Skeletal muscle cell (primary cell): Measurements from ENCODE around the gene ARPP19.
A peak's percentile ranks its signal among the peaks of the same experiment; 100 is the strongest.
"Not testable (repeated sequence)": the region's sequence is repeated elsewhere in the genome, so short reads cannot be mapped to it uniquely, and the experiment has no call there.

ENCODE experiments used
- DNase-seq: peaks from one replicate; pipeline ENCODE4 v3.0.0-alpha.2; 2010; ENCODE audit warnings: low read depth
- H3K4me3 ChIP-seq: 2 replicates; pipeline ENCODE4 v1.5.1; 2011; ENCODE audit warnings: low read depth, mild to moderate bottlenecking, control low read depth, low read length, moderate library complexity

Gene ARPP19

DNA sequence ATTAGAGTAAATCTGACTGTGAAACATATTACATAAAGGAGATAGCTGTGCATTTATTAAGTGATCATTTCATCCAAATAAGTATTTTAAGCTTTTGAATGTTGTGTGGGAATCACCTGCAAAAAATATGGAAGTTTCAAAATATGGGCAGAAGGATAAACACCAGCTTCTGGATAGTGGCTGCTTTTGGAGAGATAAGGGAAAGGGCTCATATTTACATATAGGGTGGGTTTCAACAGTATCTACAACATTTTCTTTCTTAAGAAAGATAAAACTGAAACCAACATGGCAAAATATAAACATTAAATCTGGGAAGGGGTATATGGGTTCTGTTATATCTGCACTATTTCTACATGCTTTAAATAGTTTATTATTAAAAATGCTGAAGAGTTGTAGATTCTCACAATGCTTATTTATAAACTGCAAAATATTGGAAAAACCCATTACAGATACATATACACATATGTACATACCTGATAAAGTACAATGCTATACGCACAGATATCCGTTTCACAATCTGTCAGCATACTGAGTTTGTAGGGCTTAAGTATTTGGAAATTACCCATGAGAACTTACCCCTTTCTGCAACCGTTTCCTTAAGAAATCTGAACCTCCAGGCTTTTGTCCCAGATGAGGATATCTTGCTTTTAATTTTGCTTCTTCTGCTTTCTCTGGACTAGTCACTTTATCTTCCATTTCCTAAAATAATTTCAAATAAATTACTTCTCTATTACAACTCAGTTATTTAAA is 12.1 kb downstream of the ARPP19 start:
- no peak overlapping the region for H3K4me3 ChIP-seq
- DNase-seq = no peak

DNA sequence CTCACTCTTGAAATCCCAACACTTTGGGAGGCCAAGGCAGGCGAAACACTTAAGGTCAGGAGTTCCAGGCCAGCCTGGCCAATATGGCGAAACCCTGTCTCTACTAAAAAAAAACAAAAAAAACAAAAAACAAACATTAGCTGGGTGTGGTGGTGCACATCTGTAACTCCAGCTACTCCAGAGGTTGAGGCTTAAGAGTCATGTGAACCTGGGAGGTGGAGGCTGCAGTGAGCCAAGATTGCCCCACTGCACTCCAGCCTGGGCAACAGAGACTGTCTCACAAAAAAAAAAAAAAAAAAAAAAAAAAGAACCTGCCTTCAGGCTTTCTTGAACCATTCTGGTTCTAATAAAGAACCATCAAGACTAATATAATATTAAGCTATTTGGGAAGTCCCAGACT is 16.5 kb downstream of the ARPP19 start:
- no peak overlapping the region for H3K4me3 ChIP-seq
- DNase-seq = no peak

DNA sequence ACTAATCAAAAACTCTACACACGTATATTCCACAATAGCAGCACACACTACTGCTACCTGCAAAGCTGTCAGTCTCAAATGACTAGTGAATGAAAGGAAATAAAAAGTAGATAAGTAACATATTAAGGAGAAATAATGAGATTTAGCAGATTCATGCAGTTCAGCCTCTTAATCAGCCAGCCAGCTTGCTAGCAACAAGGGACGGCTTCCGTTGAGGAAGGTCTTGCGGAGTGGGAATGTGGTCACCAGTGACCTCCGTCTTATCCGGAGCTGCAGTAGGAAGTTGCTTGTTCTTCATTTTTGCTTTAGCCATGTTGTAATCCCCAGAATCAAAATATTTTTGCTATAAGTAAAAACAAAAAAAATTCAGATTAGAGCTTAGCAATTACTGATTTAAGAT is 17.1 kb downstream of the ARPP19 start:
- no peak overlapping the region for H3K4me3 ChIP-seq
- DNase-seq = no peak

DNA sequence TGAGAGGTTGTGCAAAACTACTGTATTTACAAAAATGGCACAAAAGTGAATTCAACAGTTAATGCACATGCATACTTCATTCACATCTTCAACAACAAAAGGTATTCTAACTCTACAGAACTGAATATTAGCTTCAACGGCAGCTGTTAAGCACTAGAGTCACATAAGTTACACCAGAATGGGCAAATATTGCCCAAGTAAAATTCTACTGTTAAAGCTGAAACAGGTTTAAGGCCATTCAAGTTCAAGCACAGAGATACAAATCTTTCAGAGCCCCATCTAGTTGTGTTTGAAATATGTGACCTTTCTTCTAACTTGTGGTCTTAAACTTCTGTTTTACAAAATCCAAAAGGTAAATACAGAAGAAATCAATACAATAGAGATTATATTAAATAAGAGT is 17.6 kb downstream of the ARPP19 start:
- H3K4me3 ChIP-seq, DNase-seq: not testable (repeated sequence)

DNA sequence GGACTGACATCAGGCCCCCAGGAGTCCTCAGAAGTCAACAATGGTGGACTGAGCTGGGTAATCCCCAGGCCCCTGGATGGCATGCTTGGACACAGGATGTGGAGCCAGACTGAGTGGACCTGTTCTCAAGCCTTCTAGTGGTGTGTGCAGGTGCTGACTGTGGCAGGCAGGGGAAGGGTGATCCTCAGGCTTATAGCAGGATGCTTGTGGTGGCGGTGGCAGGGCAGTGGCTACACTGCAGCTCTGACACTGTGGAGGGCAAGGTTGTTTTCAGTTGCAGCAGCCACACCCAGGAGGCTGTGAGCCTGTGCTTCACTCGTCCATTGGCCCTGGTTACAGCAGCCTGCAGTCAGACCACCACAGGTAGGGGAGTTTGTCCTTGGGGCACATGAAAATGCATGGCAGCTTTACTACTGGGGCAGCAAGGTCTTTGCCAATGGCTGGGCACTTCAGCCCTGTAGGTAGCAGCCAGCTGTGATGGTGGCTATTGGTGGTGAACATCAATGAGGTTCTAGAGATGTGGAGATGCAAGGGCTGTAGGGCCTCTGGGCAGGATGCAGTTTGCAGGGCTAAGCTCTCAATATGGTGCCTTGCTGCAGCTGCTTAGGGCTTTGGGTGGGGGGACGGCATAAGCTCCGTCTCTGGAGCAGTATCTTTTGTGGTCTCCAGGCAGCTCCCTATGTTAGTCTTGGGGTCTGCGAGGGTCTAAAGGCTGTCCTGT is 22.6 kb downstream of the ARPP19 start:
- no peak overlapping the region for H3K4me3 ChIP-seq
- no peak for DNase-seq

DNA sequence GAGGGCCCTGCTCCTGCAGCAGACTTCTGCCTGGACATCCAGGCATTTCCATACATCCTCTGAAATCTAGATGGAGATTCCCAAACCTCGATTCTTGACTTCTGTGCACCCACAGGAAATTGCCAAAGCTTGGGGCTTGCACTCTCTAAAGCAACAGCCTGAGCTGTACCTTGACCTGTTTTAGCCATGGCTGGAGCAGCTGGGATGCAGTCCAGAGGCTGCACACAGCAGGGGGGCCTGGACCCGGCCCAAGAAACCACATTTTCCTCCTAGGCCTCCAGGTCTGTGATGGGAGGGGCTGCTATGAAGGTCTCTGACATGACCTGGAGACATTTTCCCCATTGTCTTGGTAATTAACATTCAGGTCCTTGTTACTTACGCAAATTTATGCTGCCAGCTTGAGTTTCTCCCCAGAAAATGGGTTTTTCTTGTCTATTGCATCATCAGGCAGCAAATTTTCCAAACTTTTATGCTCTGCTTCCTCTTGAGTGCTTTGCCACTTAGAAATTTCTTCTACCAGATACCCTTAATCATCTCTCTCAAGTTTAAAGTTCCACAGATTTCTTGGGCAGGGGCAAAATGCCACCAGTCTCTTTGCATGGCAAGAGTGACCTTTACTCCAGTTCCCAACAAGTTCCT is 28.3 kb downstream of the ARPP19 start:
- DNase-seq = no peak
- no peak overlapping the region for H3K4me3 ChIP-seq

DNA sequence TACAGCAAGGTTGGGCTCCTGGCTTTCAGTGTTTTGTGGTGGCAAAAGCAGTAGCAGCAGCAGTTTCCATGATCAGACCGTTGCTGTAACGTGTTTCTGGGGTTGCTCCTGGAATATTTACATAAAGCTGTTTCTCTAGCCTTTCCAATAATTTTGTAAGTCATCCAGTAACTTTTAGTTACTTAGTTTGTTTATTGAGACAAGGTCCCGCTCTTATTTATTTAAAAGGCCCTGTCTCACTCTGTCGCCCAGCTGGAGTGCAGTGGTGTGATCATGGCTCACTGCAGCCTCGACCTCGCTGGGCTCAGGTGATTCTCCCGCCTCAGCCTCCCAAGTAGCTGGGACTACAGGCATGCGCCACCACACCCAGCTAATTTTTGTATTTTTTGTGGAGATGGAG is 31.4 kb downstream of the ARPP19 start:
- no peak overlapping the region for H3K4me3 ChIP-seq
- no peak for DNase-seq

DNA sequence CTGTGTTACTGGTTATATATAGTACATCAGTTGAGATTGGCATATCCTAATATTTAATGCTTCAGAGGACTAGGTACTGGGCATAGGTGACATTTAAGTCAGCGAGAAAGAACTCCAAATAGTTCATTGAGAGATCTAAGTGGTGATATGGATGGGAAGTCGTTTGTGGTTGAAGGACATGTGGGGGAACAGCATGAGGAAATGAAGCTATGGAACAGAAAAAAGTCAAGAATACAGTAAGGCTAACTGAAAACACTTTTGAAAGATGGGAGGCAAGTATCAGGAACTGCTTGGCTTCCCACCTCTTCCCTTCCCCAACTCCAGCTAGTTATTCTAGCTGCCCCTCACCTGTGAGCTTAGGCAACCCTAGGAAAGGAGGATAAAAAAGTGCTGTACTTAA is 36.4 kb downstream of the ARPP19 start:
- H3K4me3 ChIP-seq = no peak overlapping the region
- no peak for DNase-seq

DNA sequence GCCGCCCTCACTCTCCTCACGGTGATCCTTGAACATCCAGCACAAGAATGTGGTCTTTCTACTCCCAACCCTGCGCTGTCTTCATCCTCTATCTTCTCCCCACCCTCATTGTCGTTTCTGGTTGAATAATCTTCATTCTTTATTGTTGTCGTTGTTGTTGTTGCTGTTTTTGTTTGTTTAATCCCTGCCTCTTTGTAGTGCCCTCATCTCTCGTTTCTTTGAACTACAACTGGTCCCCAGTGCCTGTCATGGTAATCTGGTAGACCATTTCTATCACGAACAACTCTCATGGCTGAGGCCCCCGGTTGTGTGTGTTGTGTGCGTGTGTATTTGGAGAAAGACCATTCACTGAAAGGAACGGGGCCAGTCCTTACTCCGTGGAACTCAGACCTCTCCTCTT is 38.9 kb downstream of the ARPP19 start:
- H3K4me3 ChIP-seq = peak overlapping the region; percentile 64

DNA sequence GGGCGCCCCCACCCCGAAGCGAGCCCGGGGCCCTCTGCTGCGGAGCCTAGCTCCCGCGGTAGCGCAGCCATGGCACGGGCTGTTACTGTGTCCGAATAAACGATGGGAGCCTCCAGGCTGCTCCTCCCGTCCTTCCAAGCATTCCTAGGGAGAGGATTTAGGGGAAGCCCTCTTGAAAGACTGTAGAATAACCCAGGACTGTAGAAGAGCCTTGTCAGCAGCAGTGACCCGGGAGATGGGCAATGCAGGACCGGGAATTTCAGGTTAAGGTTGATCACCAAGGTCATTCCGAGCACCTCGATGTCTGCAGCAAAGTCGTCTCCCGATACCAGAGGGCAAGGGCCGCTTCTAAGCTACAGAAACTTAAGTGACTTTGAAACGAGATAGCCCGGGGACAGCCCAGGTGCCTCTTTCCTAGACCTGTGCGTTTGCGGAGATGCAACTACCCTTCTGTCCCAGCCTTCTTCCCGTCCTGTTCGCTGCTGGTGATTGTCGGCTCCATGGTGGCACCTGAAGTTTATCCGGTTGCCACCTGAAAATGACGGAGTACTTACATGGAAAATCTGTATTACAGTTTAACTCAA is 39.4 kb downstream of the ARPP19 start:
- DNase-seq = no peak
- peak overlapping the region; percentile 64 for H3K4me3 ChIP-seq

More for the DNA sequence above, 38.9 kb downstream of the ARPP19 start:
- no peak for DNase-seq

DNA sequence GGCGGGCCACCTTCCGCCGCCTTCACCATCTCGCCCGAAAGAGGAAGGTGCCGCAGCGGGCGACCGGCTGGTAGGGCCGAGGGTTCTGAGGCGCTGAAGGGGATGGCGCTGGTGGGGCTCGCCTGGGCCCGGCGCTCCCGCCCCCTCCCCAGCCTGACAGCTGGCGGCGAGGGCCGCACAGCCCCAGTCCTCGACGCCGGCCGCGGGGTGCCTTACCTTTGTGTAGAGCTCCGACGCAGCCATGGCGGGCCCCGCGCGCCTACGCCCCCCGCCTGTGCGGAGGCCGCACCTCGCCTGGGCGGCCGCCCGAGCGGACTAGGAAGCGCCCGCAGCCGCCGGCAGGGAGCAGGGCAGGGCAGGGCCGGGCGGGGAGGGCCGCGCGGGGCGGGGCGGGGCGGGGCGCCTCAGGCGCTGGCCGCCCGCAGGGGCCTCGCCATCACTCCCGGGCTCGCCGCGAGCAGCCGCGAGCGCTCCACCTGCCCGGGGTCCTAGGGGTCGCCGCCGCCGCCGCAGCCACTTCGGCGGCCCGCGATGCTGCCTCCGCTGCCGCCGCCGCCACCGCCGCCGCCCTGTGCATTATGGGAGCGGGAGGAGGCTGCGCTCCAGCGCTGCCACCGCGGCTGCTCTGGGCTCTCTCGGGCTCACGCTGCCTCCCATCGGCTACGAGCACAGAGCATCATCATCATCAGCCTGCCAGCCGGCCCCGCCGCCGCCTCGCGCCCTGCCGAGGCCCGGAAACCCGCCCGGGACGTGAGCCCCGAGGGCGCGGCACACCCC is 40.1 kb downstream of the ARPP19 start, which contains the start of gene MYO5A:
MYO5A (minus strand) TSS at position 317 of the 777 bp plus-strand sequence; CDS start at position 243, 74 bp downstream.
- no peak for DNase-seq
- peak within 1 kb of the TSS; percentile 64 for H3K4me3 ChIP-seq

DNA sequence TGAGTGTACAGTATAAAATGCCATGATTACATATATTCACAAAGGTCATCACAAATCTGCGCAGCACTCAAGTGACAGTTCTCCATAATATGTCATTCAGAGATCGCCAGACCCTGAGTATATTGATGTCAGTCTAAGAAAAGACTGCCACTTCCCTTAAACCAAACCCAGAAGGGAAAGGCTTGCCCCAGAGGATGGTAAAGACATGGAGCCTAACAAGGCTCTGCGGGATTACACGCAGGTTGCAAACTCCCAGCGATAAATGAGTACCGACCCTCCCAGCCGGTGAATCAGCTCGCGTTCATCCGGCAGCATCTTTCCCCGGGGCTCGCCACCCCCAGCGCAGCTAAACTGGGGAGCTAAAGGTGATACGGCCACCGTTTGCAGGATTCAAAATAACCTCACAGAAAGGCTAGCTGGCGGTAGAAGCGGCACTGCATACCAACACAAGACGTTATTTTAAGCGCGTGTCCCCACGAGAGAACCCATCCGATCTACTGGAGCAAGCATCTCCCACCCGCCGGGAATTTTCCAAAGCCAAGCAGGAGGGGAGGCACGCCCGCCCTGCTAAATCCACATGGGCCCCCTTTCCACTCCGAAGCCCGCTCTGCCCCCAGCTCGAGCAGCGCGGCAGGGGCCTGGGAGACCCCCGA is 40.8 kb downstream of the ARPP19 start:
- H3K4me3 ChIP-seq = peak overlapping the region; percentile 64
- no peak for DNase-seq

DNA sequence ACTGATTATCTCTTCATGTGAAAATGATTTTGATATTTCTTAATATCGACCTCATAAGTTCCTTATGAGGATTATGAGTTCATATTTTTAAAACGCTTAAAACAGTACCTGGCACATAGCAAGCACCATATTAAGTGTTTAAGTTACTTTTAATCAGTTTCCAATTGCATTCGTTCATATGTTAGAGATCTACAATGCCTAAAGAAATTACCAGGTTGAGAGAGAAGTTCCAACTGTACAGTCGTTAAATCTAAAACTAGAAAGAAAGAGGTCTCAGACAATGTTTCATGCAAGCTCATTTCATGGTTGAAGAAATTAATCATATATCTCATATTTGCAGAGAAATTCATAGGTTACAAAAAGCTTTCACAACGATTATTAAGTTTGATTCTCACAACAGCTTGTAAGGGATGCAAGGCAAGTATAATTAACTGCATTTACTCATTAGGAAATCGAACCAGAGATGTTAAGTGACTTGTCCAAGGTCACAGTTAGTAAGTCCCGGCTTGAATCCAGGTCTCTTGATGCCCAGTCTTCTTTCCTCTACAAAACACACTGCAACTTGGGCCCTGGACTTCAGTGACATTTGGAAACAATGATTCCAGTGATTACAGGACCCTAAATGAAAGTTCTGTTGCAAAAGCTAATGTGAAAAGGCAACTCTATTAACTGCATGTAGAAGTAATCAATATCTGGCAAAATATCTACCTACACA is 41.5 kb downstream of the ARPP19 start:
- no peak for DNase-seq
- peak overlapping the region; percentile 64 for H3K4me3 ChIP-seq

DNA sequence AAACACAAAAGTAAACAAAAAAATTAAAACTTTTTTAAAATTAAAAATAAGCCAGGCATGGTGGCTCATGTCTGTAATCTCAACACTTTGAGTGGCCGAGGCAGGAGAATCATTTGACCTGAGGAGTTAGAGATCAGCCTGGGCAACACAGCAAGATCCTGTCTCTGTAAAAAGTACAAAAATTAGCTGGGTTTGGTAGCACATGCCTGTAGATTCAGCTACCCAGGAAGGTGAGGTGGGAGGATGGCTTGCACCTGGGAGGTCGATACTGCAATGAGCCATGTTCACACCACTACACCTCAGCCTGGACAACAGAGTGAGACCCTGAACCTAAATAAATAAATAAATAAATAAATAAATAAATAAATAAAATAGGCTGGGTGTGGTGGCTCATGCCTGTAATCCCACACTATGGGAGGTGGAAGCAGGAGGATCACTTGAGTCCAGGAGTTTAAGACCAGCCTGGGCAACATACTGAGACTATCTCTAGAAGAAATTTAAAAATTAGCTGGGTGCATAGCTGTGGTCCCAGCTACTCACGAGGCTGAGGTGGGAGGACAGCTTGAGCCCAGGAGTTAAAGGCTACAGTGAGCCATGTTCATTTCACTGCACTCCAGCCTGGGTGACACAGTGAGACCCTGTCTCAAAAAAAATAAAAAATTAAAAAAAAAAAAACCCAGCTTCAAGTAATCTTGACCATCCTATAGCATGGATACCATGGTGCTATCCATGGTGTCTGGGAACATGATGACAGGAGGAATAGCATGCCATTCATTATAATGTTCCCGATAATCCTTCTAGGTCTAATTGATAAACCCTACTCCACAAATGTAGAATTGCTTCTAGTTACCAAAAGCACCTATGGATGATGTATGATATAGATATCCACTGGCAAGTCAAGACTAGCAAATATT is 44.4 kb downstream of the ARPP19 start:
- H3K4me3 ChIP-seq = no peak overlapping the region
- no peak for DNase-seq

DNA sequence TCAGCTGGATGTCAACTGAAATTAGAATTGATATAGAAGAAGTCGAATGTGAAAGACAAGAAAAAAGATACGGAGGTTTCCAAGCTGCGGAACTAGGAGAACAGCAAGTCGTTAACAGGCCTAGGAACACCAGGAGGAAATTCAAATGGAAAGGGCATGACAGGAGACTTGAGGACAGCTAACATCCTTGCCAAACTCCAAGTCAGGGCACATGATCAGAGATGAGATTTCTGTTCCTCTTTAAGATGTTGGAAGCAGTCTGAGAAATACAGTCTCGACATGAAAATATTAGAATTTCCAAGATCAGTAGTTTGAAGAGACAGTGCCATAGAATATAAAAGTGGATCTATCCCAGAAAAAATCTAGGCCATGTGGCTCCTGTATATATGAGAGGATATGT is 45.2 kb downstream of the ARPP19 start:
- no peak overlapping the region for H3K4me3 ChIP-seq
- DNase-seq = no peak

DNA sequence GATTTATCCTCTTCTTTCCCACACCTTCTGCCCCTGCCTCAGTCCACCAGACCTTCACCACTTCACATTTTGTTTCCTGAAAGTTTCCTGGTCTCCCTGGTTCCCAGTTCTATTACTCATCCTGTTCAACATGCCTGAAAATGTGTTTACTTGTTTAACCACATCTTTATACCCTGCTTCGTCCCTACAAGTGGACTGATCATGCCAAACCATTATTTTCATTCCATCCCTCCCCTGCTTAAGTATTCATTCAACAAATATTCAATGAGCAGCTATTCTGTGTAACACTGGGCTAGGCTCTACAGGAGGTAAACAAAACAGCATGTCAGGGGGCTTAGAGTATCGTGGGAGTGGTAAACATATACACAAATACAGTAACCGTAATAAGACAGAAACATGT is 45.6 kb downstream of the ARPP19 start:
- peak; percentile 49 for DNase-seq
- no peak overlapping the region for H3K4me3 ChIP-seq

DNA sequence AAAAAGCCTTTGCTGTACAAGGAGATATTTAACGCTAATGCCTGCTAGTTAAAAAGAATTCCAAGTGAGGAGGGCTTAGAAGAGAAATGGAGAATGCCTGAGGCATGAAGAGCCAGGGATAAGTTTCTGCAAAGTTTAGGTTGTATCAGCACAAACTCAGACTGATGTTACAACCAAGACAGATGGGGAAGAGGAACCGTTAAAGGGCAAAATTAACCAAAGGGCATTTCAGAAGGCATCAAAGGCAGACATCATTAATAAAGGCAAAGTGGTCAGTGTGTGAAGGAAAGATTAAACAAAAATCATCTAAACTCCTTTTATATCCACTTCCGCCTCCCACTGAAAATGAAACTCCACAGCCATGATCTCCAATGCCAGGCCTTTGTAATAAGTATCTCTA is 47.1 kb downstream of the ARPP19 start:
- no peak for DNase-seq
- no peak overlapping the region for H3K4me3 ChIP-seq
